ENCODE measurements around the gene FREM2. TPM values are rescaled to one million over a fixed set of nuclear protein-coding genes. Genes with fewer than 3 reads are reported as not detected.

The FREM2 gene
- total and polyA plus RNA-seq, 2 of the 4 experiments (the other 2 are of a cell fraction): not detected

DNA sequence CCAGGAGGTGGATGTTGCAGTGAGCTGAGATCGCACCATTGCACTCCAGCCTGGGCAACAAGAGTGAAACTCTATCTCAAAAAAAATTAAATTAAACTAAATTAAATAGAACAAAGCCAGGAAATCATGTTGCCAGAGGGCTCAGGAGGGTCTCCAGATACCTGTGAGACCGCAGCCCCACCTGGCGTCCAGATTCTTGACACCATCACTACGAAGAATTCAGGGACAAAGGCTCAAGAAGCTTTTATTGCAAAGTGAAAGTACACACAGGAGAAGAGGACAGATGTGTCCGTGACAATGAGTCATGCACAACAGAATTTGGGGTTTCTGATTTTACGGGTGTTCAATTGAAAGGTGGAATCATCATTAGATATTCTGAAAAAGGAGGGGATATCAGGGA lies 227.2 kb downstream of the FREM2 start:
- Histone ChIP-seq H2BK20ac (ENCODE audit: low read depth, low read length) (no peak overlapping the region), H3K4ac (ENCODE audit: low read depth, low read length) (no peak overlapping the region), H3K27ac (ENCODE audit: insufficient read depth, low read length) (no peak overlapping the region), H3K23ac (ENCODE audit: low read depth, low read length) (no peak overlapping the region), H3K14ac (replicated peaks; ENCODE audit: low read depth, low read length) (no peak overlapping the region), H3K4me1 (ENCODE audit: control insufficient read depth, insufficient read depth, low read length) (no peaks in the 10 kb centered on the region), H2BK120ac (ENCODE audit: low read depth, low read length) (no peak overlapping the region), H3K79me1 (ENCODE audit: low read depth in 1 of 2, low read length in 2 of 2) (no peaks in the 10 kb centered on the region), H2BK5ac (ENCODE audit: low read depth, low read length, poor library complexity, severe bottlenecking) (no peak overlapping the region), H3K56ac (ENCODE audit: extremely low read depth, insufficient read depth, low read length) (no peak overlapping the region), H2AK5ac (ENCODE audit: low read depth, low read length) (no peak overlapping the region), H3K9me1 (ENCODE audit: insufficient read depth, low read length) (no peaks in the 10 kb centered on the region), H4K5ac (ENCODE audit: low read depth, low read length) (no peak overlapping the region), H3K27me3 (ENCODE audit: control insufficient read depth, insufficient read depth, low read length) (no peaks in the 10 kb centered on the region), H3K4me3 (ENCODE audit: insufficient read depth, low read depth, low read length) (no peak overlapping the region), H3K18ac (ENCODE audit: low read depth, low read length) (no peak overlapping the region), H3K9ac (ENCODE audit: low read depth, low read length) (no peak overlapping the region), H2AK9ac (replicated peaks; ENCODE audit: low read depth, low read length, poor library complexity) (no peak overlapping the region), H2AFZ (replicated peaks; ENCODE audit: low read length, poor library complexity) (no peak overlapping the region), H3K9me3 (ENCODE audit: control insufficient read depth, insufficient read depth, low read length) (no peaks in the 10 kb centered on the region), H2BK15ac (ENCODE audit: low read depth, low read length) (no peak overlapping the region), H4K91ac (ENCODE audit: insufficient read depth, low read depth, low read length) (no peak overlapping the region), H4K8ac (ENCODE audit: low read depth in 2 of 2, low read length in 2 of 2) (no peak overlapping the region), H4K20me1 (ENCODE audit: insufficient read depth, low read length) (no peaks in the 10 kb centered on the region), H3K36me3 (ENCODE audit: control insufficient read depth, insufficient read depth, low read length) (no peaks in the 10 kb centered on the region), H3K4me2 (ENCODE audit: low read depth, low read length) (no peak overlapping the region)
- ATAC-seq (ENCODE audit: low read depth) (no peak), DNase-seq (no peak)
- BruUV-seq (replicated peaks): no TSS peak
- CTCF ChIA-PET: no interaction called here
- WGBS, 2 experiments (ENCODE audit: extremely low coverage in 2 of 2, insufficient read length in 1 of 2): 82% methylated on average over 3 of the region's 6 CpGs; no CpG with 5 or more reads in 1 of the 2 experiments
- dilution Hi-C loops (cut with HindIII; ENCODE audit: low sequenced_read_pairs, unreplicated experiment) (no loop called here), in situ Hi-C loops (cut with MboI; ENCODE audit: low sequenced_read_pairs) (no loop called here), intact Hi-C loops (cut with micrococcal nuclease) (loop anchor here (10.0 kb wide), 1 partner anchor 1269 kb away; no protein-coding TSS in a partner anchor)
- POLR2A ChIA-PET (ENCODE audit: unreplicated experiment): no interaction called here
- TF ChIP-seq MAZ (IDR thresholded peaks at IDR 0.05; ENCODE audit: borderline replicate concordance, low read depth, low read length) (no peak), CHD1 (IDR thresholded peaks at IDR 0.05; ENCODE audit: low read depth, low read length) (no peak), CEBPB (IDR thresholded peaks at IDR 0.05; ENCODE audit: low read depth, low read length) (no peak), ELK1 (IDR thresholded peaks at IDR 0.05; ENCODE audit: borderline replicate concordance, low read depth, low read length) (no peak), RFX5 (IDR thresholded peaks at IDR 0.05; ENCODE audit: low read depth, low read length) (no peak), BHLHE40 (IDR thresholded peaks at IDR 0.05; ENCODE audit: low read depth, low read length) (no peak), USF2 (IDR thresholded peaks at IDR 0.05; ENCODE audit: low read depth, low read length) (no peak), RCOR1 (IDR thresholded peaks at IDR 0.05; ENCODE audit: insufficient replicate concordance, low read length) (no peak), MAFK (IDR thresholded peaks at IDR 0.05; ENCODE audit: low read depth, low read length) (no peak), MXI1 (IDR thresholded peaks at IDR 0.05; ENCODE audit: borderline replicate concordance, low read depth, low read length) (no peak), FOS (IDR thresholded peaks at IDR 0.05; ENCODE audit: low read depth, low read length) (no peak)
- TF ChIP-seq, protein P1, sequence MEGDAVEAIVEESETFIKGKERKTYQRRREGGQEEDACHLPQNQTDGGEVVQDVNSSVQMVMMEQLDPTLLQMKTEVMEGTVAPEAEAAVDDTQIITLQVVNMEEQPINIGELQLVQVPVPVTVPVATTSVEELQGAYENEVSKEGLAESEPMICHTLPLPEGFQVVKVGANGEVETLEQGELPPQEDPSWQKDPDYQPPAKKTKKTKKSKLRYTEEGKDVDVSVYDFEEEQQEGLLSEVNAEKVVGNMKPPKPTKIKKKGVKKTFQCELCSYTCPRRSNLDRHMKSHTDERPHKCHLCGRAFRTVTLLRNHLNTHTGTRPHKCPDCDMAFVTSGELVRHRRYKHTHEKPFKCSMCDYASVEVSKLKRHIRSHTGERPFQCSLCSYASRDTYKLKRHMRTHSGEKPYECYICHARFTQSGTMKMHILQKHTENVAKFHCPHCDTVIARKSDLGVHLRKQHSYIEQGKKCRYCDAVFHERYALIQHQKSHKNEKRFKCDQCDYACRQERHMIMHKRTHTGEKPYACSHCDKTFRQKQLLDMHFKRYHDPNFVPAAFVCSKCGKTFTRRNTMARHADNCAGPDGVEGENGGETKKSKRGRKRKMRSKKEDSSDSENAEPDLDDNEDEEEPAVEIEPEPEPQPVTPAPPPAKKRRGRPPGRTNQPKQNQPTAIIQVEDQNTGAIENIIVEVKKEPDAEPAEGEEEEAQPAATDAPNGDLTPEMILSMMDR (conservative IDR thresholded peaks at IDR 0.05; ENCODE audit: low read depth, low read length): no peak

Data from IMR-90 (cell line).